HepG2 (cell line): ENCODE data around the gene BMPER. TPM values are rescaled to one million over a fixed set of nuclear protein-coding genes. Genes with fewer than 3 reads are reported as not detected.

Source experiments
- ATAC-seq: fragments of 200-7000 bp; cut with Tn5 transposase; 3 replicates; pipeline ENCODE4 v1.9.1; 2020; ENCODE audit warnings: mild to moderate bottlenecking, moderate library complexity
- BruUV-seq: library from RNA; stranded (reverse); fragments of 400-500 nt; replicated peaks from 2 replicates; lab custom pipeline; 2021; lab: Mats Ljungman, UMichigan
- CTCF ChIA-PET: fragments of 300-600 bp; formaldehyde crosslinking; extraction: SDS; loops from one replicate; lab custom pipeline; 2021; ENCODE audit warnings: low total read pairs, inconsistent platforms, low intra/inter-chr PET ratio; lab: Yijun Ruan, JAX
- POLR2A ChIA-PET: fragments of 350-600 bp; sonication (Branson Sonifier 250); formaldehyde crosslinking; loops from one replicate; lab custom pipeline; 2020; ENCODE audit warnings: antibody characterized with exemption, inconsistent platforms; lab: Yijun Ruan, JAX
- DNase-seq: peaks from one replicate; pipeline ENCODE4 v3.0.0-alpha.2; 2015; ENCODE audit warnings: low spot score
- FAIRE-seq: peaks from 3 replicates; lab custom pipeline; 2011; peaks lifted over from hg19 to GRCh38; lab: Jason Lieb, UNC
- H2AFZ ChIP-seq: one replicate; pipeline ENCODE4 v1.6.1; 2011; ENCODE audit warnings: low read length, inconsistent platforms
- H3K27ac ChIP-seq: fragments of 300-600 bp; 3 replicates; pipeline ENCODE4 v1.8.0; 2011; ENCODE audit warnings: mixed run types, mild to moderate bottlenecking, mixed read lengths, low read length, inconsistent platforms; ENCODE audit not compliant: insufficient read depth; ENCODE audit errors: extremely low read length
- H3K27me3 ChIP-seq, 2 experiments: fragments of 200-600 bp in 1 of 2; 2 replicates in 1 of 2; 3 replicates in 1 of 2; pipeline versions ENCODE4 v1.6.0 to v1.8.0; 2011; ENCODE audit warnings: low read length in 2 of 2, mild to moderate bottlenecking in 2 of 2, moderate library complexity in 2 of 2, inconsistent platforms in 1 of 2; ENCODE audit not compliant: insufficient read depth in 2 of 2, control insufficient read depth in 1 of 2
- H3K36me3 ChIP-seq, 2 experiments: fragments of 200-600 bp in 1 of 2; replicated peaks in 1 of 2; 2 replicates in 1 of 2; 3 replicates in 1 of 2; pipeline versions ENCODE4 v1.5.1 to v1.8.0; 2011; ENCODE audit warnings: low read length in 2 of 2, inconsistent platforms in 1 of 2; ENCODE audit not compliant: insufficient read depth in 2 of 2, control insufficient read depth in 1 of 2
- H3K4me1 ChIP-seq: 2 replicates; pipeline ENCODE4 v1.5.1; 2012; ENCODE audit warnings: low read length, inconsistent platforms; ENCODE audit not compliant: insufficient read depth
- H3K4me2 ChIP-seq: 2 replicates; pipeline ENCODE4 v1.6.0; 2011; ENCODE audit warnings: low read depth, low read length, inconsistent platforms
- H3K4me3 ChIP-seq, 3 experiments: fragments of 200-600 bp in 1 of 3; sonication (generic), shearing (Covaris generic) in 1 of 3; replicated peaks in 1 of 3; 2 replicates each; pipeline ENCODE4 v1.5.1; 2011 to 2016; ENCODE audit warnings: low read length in 3 of 3, inconsistent platforms in 2 of 3, low read depth in 2 of 3, mild to moderate bottlenecking in 2 of 3, control low read depth in 1 of 3, mixed read lengths in 1 of 3; ENCODE audit not compliant: insufficient read depth in 1 of 3
- H3K79me2 ChIP-seq: one replicate; pipeline ENCODE4 v1.6.1; 2011; ENCODE audit warnings: low read length, inconsistent platforms; ENCODE audit not compliant: insufficient read depth
- H3K9ac ChIP-seq: 2 replicates; pipeline ENCODE4 v1.6.0; 2011; ENCODE audit warnings: mild to moderate bottlenecking, low read depth, low read length, inconsistent platforms; ENCODE audit not compliant: insufficient read depth
- H3K9me3 ChIP-seq: 2 replicates; pipeline ENCODE4 v1.5.1; 2012; ENCODE audit warnings: mild to moderate bottlenecking, low read length
- H4K20me1 ChIP-seq: 2 replicates; pipeline ENCODE4 v1.6.0; 2011; ENCODE audit warnings: inconsistent platforms, mild to moderate bottlenecking, low read length, moderate library complexity; ENCODE audit not compliant: insufficient read depth
- CBFB ChIP-seq: sonication (generic); formaldehyde crosslinking; IDR thresholded peaks from 2 replicates; pipeline ENCODE4 v1.4.0; 2020; ENCODE audit warnings: missing genetic modification reagents
- CHD4 ChIP-seq: fragments of 200-600 bp; sonication (generic); IDR thresholded peaks from 2 replicates; pipeline ENCODE4 v1.7.0; 2017; ENCODE audit warnings: mild to moderate bottlenecking, low read length, borderline replicate concordance
- DMAP1 ChIP-seq: IDR thresholded peaks from 2 replicates; pipeline ENCODE4 v1.6.1; 2016
- FOXO1 ChIP-seq: sonication (generic); formaldehyde crosslinking; IDR thresholded peaks from 2 replicates; pipeline ENCODE4 v1.4.0; 2020; ENCODE audit warnings: missing genetic modification reagents
- ISX ChIP-seq: sonication (generic); formaldehyde crosslinking; conservative IDR thresholded peaks from 2 replicates; pipeline ENCODE4 v1.5.0; 2020; ENCODE audit warnings: missing genetic modification reagents
- KDM6A ChIP-seq: IDR thresholded peaks from 2 replicates; pipeline ENCODE4 v1.6.1; 2016; ENCODE audit warnings: low read depth
- KLF9 ChIP-seq: IDR thresholded peaks from 2 replicates; pipeline ENCODE4 v1.6.1; 2016; ENCODE audit warnings: low read depth
- MED13 ChIP-seq: sonication (generic); formaldehyde crosslinking; IDR thresholded peaks from 2 replicates; pipeline ENCODE4 v1.5.0; 2020; ENCODE audit warnings: missing genetic modification reagents
- MEIS2 ChIP-seq: sonication (generic); formaldehyde crosslinking; IDR thresholded peaks from 2 replicates; pipeline ENCODE4 v1.9.0; 2021; ENCODE audit warnings: mild to moderate bottlenecking, missing genetic modification reagents
- NFATC3 ChIP-seq: sonication (generic); formaldehyde crosslinking; IDR thresholded peaks from 2 replicates; pipeline ENCODE4 v1.5.1; 2020; ENCODE audit warnings: mild to moderate bottlenecking, missing genetic modification reagents
- PAF1 ChIP-seq: IDR thresholded peaks from 2 replicates; pipeline ENCODE4 v1.6.1; 2016; ENCODE audit warnings: missing genetic modification reagents, missing compliant biosample characterization
- RXRB ChIP-seq: IDR thresholded peaks from 2 replicates; pipeline ENCODE4 v1.6.1; 2016; ENCODE audit warnings: borderline replicate concordance, missing genetic modification reagents, missing compliant biosample characterization
- SOX6 ChIP-seq, 2 experiments: fragments of 450-650 bp in 1 of 2; sonication (generic) in 1 of 2; formaldehyde crosslinking in 1 of 2; IDR thresholded peaks; 2 replicates each; pipeline versions ENCODE4 v1.4.0 to v1.6.1; 2017 to 2020; ENCODE audit warnings: antibody characterized with exemption in 1 of 2, mild to moderate bottlenecking in 1 of 2, missing genetic modification reagents in 1 of 2
- STAG1 ChIP-seq: sonication (generic); formaldehyde crosslinking; IDR thresholded peaks from 2 replicates; pipeline ENCODE4 v1.4.0; 2020; ENCODE audit warnings: missing genetic modification reagents
- TMF1 ChIP-seq: sonication (generic); formaldehyde crosslinking; IDR thresholded peaks from 2 replicates; pipeline ENCODE4 v1.8.1; 2022; ENCODE audit warnings: low read depth, missing genetic modification reagents
- TOE1 ChIP-seq: sonication (generic); formaldehyde crosslinking; IDR thresholded peaks from 2 replicates; pipeline ENCODE4 v1.4.0; 2020; ENCODE audit warnings: mild to moderate bottlenecking, missing genetic modification reagents
- XRCC5 ChIP-seq: fragments of 200-400 bp; formaldehyde crosslinking; optimal IDR thresholded peaks from 2 replicates; pipeline ENCODE3; 2017; ENCODE audit warnings: mild to moderate bottlenecking, low read length
- ZNF138 ChIP-seq: sonication (generic); formaldehyde crosslinking; IDR thresholded peaks from 2 replicates; pipeline ENCODE4 v1.5.0; 2020; ENCODE audit warnings: mild to moderate bottlenecking, low read depth, missing genetic modification reagents
- ZNF224 ChIP-seq: sonication (generic); formaldehyde crosslinking; IDR thresholded peaks from 2 replicates; pipeline ENCODE4 v1.5.0; 2020; ENCODE audit warnings: mild to moderate bottlenecking, missing genetic modification reagents
- ZNF264 ChIP-seq: sonication (generic); formaldehyde crosslinking; IDR thresholded peaks from 2 replicates; pipeline ENCODE4 v1.4.0; 2020; ENCODE audit warnings: missing genetic modification reagents
- ZNF780A ChIP-seq: sonication (generic); formaldehyde crosslinking; IDR thresholded peaks from 2 replicates; pipeline ENCODE4 v1.8.0; 2022; ENCODE audit warnings: mild to moderate bottlenecking, missing genetic modification reagents, moderate library complexity
- ZNF841 ChIP-seq: sonication (generic); formaldehyde crosslinking; IDR thresholded peaks from 2 replicates; pipeline ENCODE4 v1.8.1; 2023; ENCODE audit warnings: missing genetic modification reagents, borderline replicate concordance
- WGBS: methylation state at CpG from one replicate; pipeline ENCODE4 v1.1.6; 2017; ENCODE audit warnings: low lambda C conversion rate; 5-methylcytosine and 5-hydroxymethylcytosine counted together
- in situ Hi-C: cut with HindIII; loops from 2 replicates; pipeline ENCODE4 v1.10.0; 2017; ENCODE audit warnings: low pct_unique_long_range_greater_than_20kb; ENCODE audit not compliant: extremely low pct_ligation_motif_present
- intact Hi-C: fragments of 100-400 bp; cut with micrococcal nuclease; formaldehyde crosslinking; loops from one replicate; pipeline ENCODE4 v1.10.0; 2022; ENCODE audit not compliant: unreplicated experiment
- polyA plus RNA-seq, 8 experiments: library from polyadenylated mRNA; depleted of rRNA in 3 of 8; stranded (reverse) in 7 of 8; unstranded in 1 of 8; fragments of >200 nt; fragmentation: Illumina TruSeq in 4 of 8; extraction: Trizol in 4 of 8; gene quantifications; 2 replicates each; pipeline versions ENCODE4 v1.2.1 to v1.2.3, GENCODE V29; 2011 to 2016; ENCODE audit warnings: low read depth in 4 of 8, missing spikeins in 1 of 8, mixed read lengths in 1 of 8; ENCODE audit not compliant: insufficient read depth in 1 of 8
- total RNA-seq, 5 experiments: library from RNA; depleted of rRNA; stranded (reverse); fragments of >200 nt; fragmentation: Illumina TruSeq; extraction: Trizol; gene quantifications; 2 replicates each; pipeline ENCODE4 v1.2.3, GENCODE V29; 2016; ENCODE audit warnings: low read depth in 1 of 5
- TF ChIP-seq, protein P1 (sequence below): sonication (generic); formaldehyde crosslinking; IDR thresholded peaks from 2 replicates; pipeline ENCODE4 v1.4.0; 2020; ENCODE audit warnings: missing genetic modification reagents

Gene BMPER
- total and polyA plus RNA-seq, 2 of the 13 experiments (the other 11 are each of a cell fraction or from before 2014, with no cell fraction given), result not detected

DNA sequence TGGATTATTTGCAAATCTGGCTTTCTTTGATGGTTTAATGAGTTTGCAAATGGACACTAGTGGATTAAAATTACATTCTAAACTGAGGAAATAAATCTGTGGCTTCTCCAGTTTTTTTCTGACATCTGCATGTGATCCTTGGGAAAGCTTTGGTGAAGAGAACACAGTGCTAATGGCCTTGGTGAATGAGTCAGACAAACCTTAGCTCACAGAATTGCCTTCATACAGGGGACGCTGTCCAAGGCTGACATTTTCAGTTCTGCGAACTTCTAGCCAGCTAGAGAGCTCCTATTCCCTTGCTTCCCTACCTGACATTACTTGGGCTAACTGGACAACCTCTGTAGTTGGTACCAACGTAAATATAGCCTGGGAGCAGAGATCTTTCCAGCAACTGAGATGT is 21.2 kb downstream of the BMPER start:
- ChIA-PET CTCF (no interaction called here), POLR2A (no interaction called here)
- Histone ChIP-seq H4K20me1 (no peaks in the 10 kb centered on the region), H3K36me3 (no peaks in the 10 kb centered on the region; a peak in 1 of 5 replicates), H3K9me3 (no peaks in the 10 kb centered on the region), H3K27ac (no peak overlapping the region), H3K79me2 (no peaks in the 10 kb centered on the region), H3K4me2 (no peak overlapping the region), H3K4me3 (no peak overlapping the region), H2AFZ (no peak overlapping the region), H3K9ac (no peak overlapping the region), H3K27me3 (peaks cover 0 to 18% of the 10 kb centered on the region in 2 experiments; a peak in 1 of 5 replicates), H3K4me1 (no peaks in the 10 kb centered on the region)
- in situ Hi-C loops, result no loop called here
- no peak for TF ChIP-seq RXRB (CRISPR knock-in tag)
- no peak for TF ChIP-seq SOX6 (IDR thresholded peaks at IDR 0.05)
- no peak for TF ChIP-seq SOX6 (CRISPR knock-in tag; IDR thresholded peaks at IDR 0.05)
- TF ChIP-seq MED13 (CRISPR knock-in tag), result no peak
- TF ChIP-seq TMF1, result no peak
- no peak for TF ChIP-seq ZNF841 (CRISPR knock-in tag)
- DNase-seq, result no peak
- 19% methylated on average over 3 of the region's 3 CpGs for WGBS
- no peak for ATAC-seq
- FAIRE-seq, result no peak
- intact Hi-C loops, result no loop called here
- BruUV-seq, result no TSS peak

DNA sequence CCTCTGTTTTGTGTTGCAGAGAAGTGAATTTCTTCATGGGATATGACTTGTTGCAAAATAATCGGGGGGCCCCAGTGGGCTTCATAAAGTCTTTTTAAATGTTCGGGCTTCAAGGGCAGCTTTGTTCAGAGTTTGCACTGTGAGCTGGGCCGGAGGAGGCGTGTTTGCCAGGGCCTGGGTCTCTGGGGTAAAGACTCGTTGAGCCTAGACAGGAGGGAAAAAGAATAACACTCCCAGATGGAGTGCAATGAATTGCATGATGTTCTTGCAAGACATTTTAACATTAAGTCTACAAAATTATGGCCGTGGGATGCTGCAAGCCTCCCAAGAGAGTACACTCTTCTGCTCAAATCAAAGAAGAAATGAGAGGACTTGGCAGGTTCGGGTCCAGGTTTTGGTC is 23.6 kb downstream of the BMPER start:
- Histone ChIP-seq H3K4me3 (no peak overlapping the region), H3K9ac (no peak overlapping the region), H3K9me3 (no peaks in the 10 kb centered on the region), H3K27ac (no peak overlapping the region), H3K27me3 (peaks cover 0 to 21% of the 10 kb centered on the region in 2 experiments; a peak in 1 of 5 replicates), H2AFZ (no peak overlapping the region), H4K20me1 (no peaks in the 10 kb centered on the region), H3K36me3 (no peaks in the 10 kb centered on the region; a peak in 1 of 5 replicates), H3K4me1 (no peaks in the 10 kb centered on the region), H3K4me2 (no peak overlapping the region), H3K79me2 (no peaks in the 10 kb centered on the region)
- ChIA-PET CTCF (no interaction called here), POLR2A (no interaction called here)
- 4% methylated on average over 7 of the region's 7 CpGs for WGBS
- BruUV-seq, result no TSS peak
- ATAC-seq (no peak), FAIRE-seq (no peak), DNase-seq (no peak)
- intact Hi-C loops, result no loop called here
- in situ Hi-C loops, result no loop called here
- TF ChIP-seq ZNF780A (CRISPR knock-in tag) (no peak), NFATC3 (CRISPR knock-in tag) (no peak), ISX (CRISPR knock-in tag) (no peak), ZNF264 (CRISPR knock-in tag) (no peak), DMAP1 (CRISPR knock-in tag) (no peak), MEIS2 (no peak), PAF1 (CRISPR knock-in tag) (no peak), KLF9 (no peak), ZNF138 (CRISPR knock-in tag) (no peak), TOE1 (CRISPR knock-in tag) (no peak), XRCC5 (no peak), CBFB (CRISPR knock-in tag) (no peak), STAG1 (CRISPR knock-in tag) (no peak), CHD4 (no peak), FOXO1 (CRISPR knock-in tag) (no peak), ZNF224 (CRISPR knock-in tag) (no peak), KDM6A (CRISPR knock-in tag) (no peak)
- TF ChIP-seq, protein P1, sequence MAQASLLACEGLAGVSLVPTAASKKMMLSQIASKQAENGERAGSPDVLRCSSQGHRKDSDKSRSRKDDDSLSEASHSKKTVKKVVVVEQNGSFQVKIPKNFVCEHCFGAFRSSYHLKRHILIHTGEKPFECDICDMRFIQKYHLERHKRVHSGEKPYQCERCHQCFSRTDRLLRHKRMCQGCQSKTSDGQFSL (CRISPR knock-in tag), result no peak
